GM18951 (cell line): ENCODE measurements around the gene MICU2.

ENCODE experiments used
- POLR2A ChIP-seq: IDR thresholded peaks from 4 replicates; pipeline ENCODE4 v1.6.1; 2011; ENCODE audit warnings: mild to moderate bottlenecking; ENCODE audit not compliant: insufficient read length, insufficient read depth; ENCODE audit errors: extremely low read depth
- in situ Hi-C: fragments of 300-500 bp; cut with MboI; formaldehyde crosslinking; loops from one replicate; pipeline ENCODE4 v1.12.0; 2022; ENCODE audit warnings: low sequenced_read_pairs, mixed read lengths, inconsistent platforms; ENCODE audit not compliant: unreplicated experiment

Gene MICU2

GRCh38 chr13:21549633-21550032 lies 54.3 kb downstream of the MICU2 start:
- no peak for TF ChIP-seq POLR2A
- in situ Hi-C loops = no loop called here

GRCh38 chr13:21548577-21548976 lies 55.4 kb downstream of the MICU2 start:
- TF ChIP-seq POLR2A = no peak
- in situ Hi-C loops = no loop called here

GRCh38 chr13:21546372-21546771 lies 57.6 kb downstream of the MICU2 start:
- TF ChIP-seq POLR2A = no peak
- in situ Hi-C loops = no loop called here

GRCh38 chr13:21544515-21544914 lies 59.5 kb downstream of the MICU2 start:
- TF ChIP-seq POLR2A = no peak

GRCh38 chr13:21542563-21542962 lies 61.4 kb downstream of the MICU2 start:
- no peak for TF ChIP-seq POLR2A
- in situ Hi-C loops = no loop called here

More at GRCh38 chr13:21544515-21544914, 59.5 kb downstream of the MICU2 start:
- in situ Hi-C loops = no loop called here

- no peak for TF ChIP-seq POLR2A
- in situ Hi-C loops = no loop called here
These were observed 62.0 kb downstream of the MICU2 start for GRCh38 chr13:21541980-21542379.

- no peak for TF ChIP-seq POLR2A
- in situ Hi-C loops = no loop called here
These were observed 62.7 kb downstream of the MICU2 start for GRCh38 chr13:21541271-21541670.

- TF ChIP-seq POLR2A = no peak
- in situ Hi-C loops = no loop called here
These were observed 64.3 kb downstream of the MICU2 start for GRCh38 chr13:21539687-21540086.

GRCh38 chr13:21538753-21539152 lies 65.2 kb downstream of the MICU2 start:
- no peak for TF ChIP-seq POLR2A
- in situ Hi-C loops = no loop called here

GRCh38 chr13:21538280-21538679 lies 65.7 kb downstream of the MICU2 start:
- in situ Hi-C loops = no loop called here
- no peak for TF ChIP-seq POLR2A

- no peak for TF ChIP-seq POLR2A
- in situ Hi-C loops = no loop called here
These were observed 66.9 kb downstream of the MICU2 start for GRCh38 chr13:21537105-21537504.

- no peak for TF ChIP-seq POLR2A
- in situ Hi-C loops = no loop called here
These were observed 69.2 kb downstream of the MICU2 start for GRCh38 chr13:21534760-21535159.

- in situ Hi-C loops = no loop called here
- no peak for TF ChIP-seq POLR2A
These were observed 72.5 kb downstream of the MICU2 start for GRCh38 chr13:21531455-21531854.

GRCh38 chr13:21530656-21531055 lies 73.3 kb downstream of the MICU2 start:
- no peak for TF ChIP-seq POLR2A
- in situ Hi-C loops = no loop called here
